Gastroesophageal sphincter (tissue), 4 donors: Measurements from ENCODE around the gene RFTN1. TPM values are rescaled to one million over a fixed set of nuclear protein-coding genes. Genes with fewer than 3 reads are reported as not detected.

Experiments
- ATAC-seq: fragments of 150-250 bp; one replicate; pipeline ENCODE4 v1.9.1; 2016; ENCODE audit warnings: mild to moderate bottlenecking, moderate library complexity
- H3K27ac ChIP-seq, 4 donors: fragments of 200-600 bp; sonication (generic) in 3 of 4; 1 replicate in 3 of 4; 2 replicates in 1 of 4; pipeline ENCODE4 v1.5.1; 2016 to 2019
- H3K27me3 ChIP-seq: fragments of 200-600 bp; sonication (generic); one replicate; pipeline ENCODE4 v1.5.1; 2019
- H3K36me3 ChIP-seq, 2 donors: fragments of 200-600 bp; sonication (generic); one replicate each; pipeline ENCODE4 v1.5.1; 2019; ENCODE audit warnings: control low read depth in 1 of 2
- H3K4me1 ChIP-seq, 3 donors: fragments of 200-600 bp; sonication (generic); 1 replicate in 2 of 3; 2 replicates in 1 of 3; pipeline ENCODE4 v1.5.1; 2016 to 2019; ENCODE audit warnings: control low read depth in 2 of 3
- H3K4me3 ChIP-seq, 2 donors: fragments of 200-600 bp; sonication (generic); one replicate each; pipeline ENCODE4 v1.5.1; 2019; ENCODE audit warnings: mild to moderate bottlenecking in 1 of 2, moderate library complexity in 1 of 2
- H3K9me3 ChIP-seq, 3 donors: fragments of 200-600 bp; sonication (generic); one replicate each; pipeline ENCODE4 v1.5.1; 2017 to 2019; ENCODE audit warnings: control low read depth in 2 of 3
- EP300 ChIP-seq: sonication (generic); formaldehyde crosslinking; IDR thresholded peaks from one replicate; pipeline ENCODE4 v1.6.1; 2017; ENCODE audit warnings: antibody characterized with exemption, mild to moderate bottlenecking
- POLR2A ChIP-seq, 2 donors: fragments of 450-650 bp; IDR thresholded peaks; one replicate each; pipeline ENCODE4 v1.6.1; 2017; ENCODE audit warnings: antibody characterized with exemption in 2 of 2, mild to moderate bottlenecking in 2 of 2, moderate library complexity in 1 of 2
- POLR2AphosphoS5 ChIP-seq: sonication (generic); formaldehyde crosslinking; IDR thresholded peaks from one replicate; pipeline ENCODE4 v1.6.1; 2017; ENCODE audit warnings: antibody characterized with exemption
- WGBS, 2 donors: methylation state at CpG; one replicate each; pipeline ENCODE4 v1.1.5; 2018; ENCODE audit warnings: low coverage in 1 of 2; 5-methylcytosine and 5-hydroxymethylcytosine counted together
- total RNA-seq, 4 donors: library from RNA; depleted of rRNA; stranded (reverse); fragments of >200 nt; gene quantifications; one replicate each; pipeline ENCODE4 v1.1.0, GENCODE V29; 2016
- TF ChIP-seq, protein P1 (sequence below), 4 experiments: fragments of 200-600 bp in 2 of 4; fragments of 450-650 bp in 2 of 4; sonication (generic) in 1 of 4; IDR thresholded peaks; one replicate each; pipeline ENCODE4 v1.5.1; 2017 to 2019; ENCODE audit warnings: antibody characterized with exemption in 4 of 4, mild to moderate bottlenecking in 2 of 4, moderate library complexity in 2 of 4

The RFTN1 gene
- total RNA-seq, 4 donors from 2014 or later = 30.6 to 110 (median 68.2) TPM

DNA sequence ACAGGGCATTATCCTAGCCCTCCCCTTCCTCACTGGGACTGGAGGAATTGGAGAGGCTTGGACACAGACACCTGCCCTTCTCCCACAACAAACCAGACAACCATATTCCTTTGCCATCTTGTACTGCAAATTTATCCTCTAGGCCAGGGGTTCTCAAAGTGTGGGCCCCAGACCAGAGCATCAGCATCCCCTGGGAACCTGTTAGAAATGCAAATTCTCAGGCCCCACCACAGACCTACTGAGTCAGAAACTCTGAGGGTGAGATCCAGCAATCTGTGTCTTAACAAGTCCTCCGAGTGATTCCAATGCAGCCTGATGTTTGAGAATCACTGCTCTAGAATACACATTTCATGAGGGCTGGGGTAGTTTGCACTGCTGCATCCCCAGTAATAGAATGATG is 133.1 kb downstream of the RFTN1 start:
- 100% methylated on average over 1 of the region's 1 CpG; no CpG with 5 or more reads in 1 of the 2 donors for WGBS, 2 donors
- no peak overlapping the region for H3K4me3 ChIP-seq
- no peak for TF ChIP-seq EP300
- H3K27ac ChIP-seq = peak overlapping the region in 1 of 4 donors; percentile 28
- no peaks in the 10 kb centered on the region for H3K27me3 ChIP-seq
- H3K4me1 ChIP-seq = peaks cover 0 to 64% (median 3%) of the 10 kb centered on the region in 3 donors
- no peak for ATAC-seq
- no peaks in the 10 kb centered on the region for H3K9me3 ChIP-seq
- H3K36me3 ChIP-seq = no peaks in the 10 kb centered on the region

DNA sequence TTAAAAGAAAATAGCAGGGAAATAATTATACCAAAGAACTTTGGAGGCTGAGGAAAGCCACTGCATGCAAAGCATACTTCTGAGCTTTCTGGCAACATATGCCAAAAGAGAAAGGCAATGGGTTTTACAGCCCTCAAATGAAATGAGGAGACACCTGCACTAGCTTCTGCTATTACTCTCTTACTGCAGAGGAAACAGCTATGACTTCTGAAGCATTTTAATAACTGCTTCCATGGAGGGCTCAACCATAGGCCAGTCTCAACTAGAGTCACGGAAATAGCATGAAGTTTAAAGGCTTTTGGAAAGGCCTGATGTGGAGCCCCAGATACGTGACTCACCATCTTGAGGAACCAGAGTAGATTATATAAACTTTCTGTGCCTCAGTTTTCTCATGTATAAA is 133.7 kb downstream of the RFTN1 start:
- Histone ChIP-seq H3K27ac (peak overlapping the region in 1 of 4 donors; percentile 88), H3K36me3 (no peaks in the 10 kb centered on the region)

DNA sequence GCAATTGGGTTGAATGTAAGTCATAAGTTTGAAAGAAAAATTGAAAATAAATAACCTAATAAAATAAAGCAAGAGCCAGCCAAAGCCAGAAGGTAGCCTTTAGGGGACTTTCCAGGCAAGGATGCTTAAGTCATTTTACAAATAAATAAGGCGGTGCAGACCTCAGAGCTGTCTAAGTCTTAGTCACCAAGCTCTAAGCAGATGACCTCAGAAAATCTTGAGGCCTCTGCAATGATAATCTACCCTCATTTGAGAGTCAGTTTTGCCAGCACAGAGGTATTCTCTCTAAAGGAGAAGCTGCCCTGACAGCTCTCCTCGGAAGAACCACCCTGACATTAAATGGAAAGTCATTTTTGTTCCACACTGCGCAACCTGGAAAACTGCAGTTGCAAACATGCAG is 134.6 kb downstream of the RFTN1 start:
- Histone ChIP-seq H3K4me1 (peaks cover 0 to 66% (median 13%) of the 10 kb centered on the region in 3 donors), H3K27me3 (no peaks in the 10 kb centered on the region), H3K36me3 (no peaks in the 10 kb centered on the region), H3K9me3 (no peaks in the 10 kb centered on the region), H3K4me3 (no peak overlapping the region), H3K27ac (peak overlapping the region in 3 of 4 donors; percentile 78 to 88 (median 85))
- no peak for ATAC-seq
- 38% methylated on average over 1 of the region's 3 CpGs; no CpG with 5 or more reads in 1 of the 2 donors for WGBS, 2 donors
- no peak for TF ChIP-seq EP300
- no peak for TF ChIP-seq POLR2A (IDR thresholded peaks at IDR 0.05)
- TF ChIP-seq, protein P1, sequence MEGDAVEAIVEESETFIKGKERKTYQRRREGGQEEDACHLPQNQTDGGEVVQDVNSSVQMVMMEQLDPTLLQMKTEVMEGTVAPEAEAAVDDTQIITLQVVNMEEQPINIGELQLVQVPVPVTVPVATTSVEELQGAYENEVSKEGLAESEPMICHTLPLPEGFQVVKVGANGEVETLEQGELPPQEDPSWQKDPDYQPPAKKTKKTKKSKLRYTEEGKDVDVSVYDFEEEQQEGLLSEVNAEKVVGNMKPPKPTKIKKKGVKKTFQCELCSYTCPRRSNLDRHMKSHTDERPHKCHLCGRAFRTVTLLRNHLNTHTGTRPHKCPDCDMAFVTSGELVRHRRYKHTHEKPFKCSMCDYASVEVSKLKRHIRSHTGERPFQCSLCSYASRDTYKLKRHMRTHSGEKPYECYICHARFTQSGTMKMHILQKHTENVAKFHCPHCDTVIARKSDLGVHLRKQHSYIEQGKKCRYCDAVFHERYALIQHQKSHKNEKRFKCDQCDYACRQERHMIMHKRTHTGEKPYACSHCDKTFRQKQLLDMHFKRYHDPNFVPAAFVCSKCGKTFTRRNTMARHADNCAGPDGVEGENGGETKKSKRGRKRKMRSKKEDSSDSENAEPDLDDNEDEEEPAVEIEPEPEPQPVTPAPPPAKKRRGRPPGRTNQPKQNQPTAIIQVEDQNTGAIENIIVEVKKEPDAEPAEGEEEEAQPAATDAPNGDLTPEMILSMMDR (IDR thresholded peaks at IDR 0.05) = no peak
- no peak for TF ChIP-seq POLR2AphosphoS5

More for the DNA sequence above, 133.7 kb downstream of the RFTN1 start:
- no peaks in the 10 kb centered on the region for H3K9me3 ChIP-seq
- H3K27me3 ChIP-seq = no peaks in the 10 kb centered on the region
- no peak overlapping the region for H3K4me3 ChIP-seq
- TF ChIP-seq, protein P1 (IDR thresholded peaks at IDR 0.05) = no peak
- no peak for TF ChIP-seq POLR2A (IDR thresholded peaks at IDR 0.05)
- no peak for TF ChIP-seq POLR2AphosphoS5
- TF ChIP-seq EP300 = no peak
- peaks cover 0 to 64% (median 6%) of the 10 kb centered on the region in 3 donors for H3K4me1 ChIP-seq
- no peak for ATAC-seq
- 50 to 81% methylated on average over 2 of the region's 2 CpGs for WGBS, 2 donors

DNA sequence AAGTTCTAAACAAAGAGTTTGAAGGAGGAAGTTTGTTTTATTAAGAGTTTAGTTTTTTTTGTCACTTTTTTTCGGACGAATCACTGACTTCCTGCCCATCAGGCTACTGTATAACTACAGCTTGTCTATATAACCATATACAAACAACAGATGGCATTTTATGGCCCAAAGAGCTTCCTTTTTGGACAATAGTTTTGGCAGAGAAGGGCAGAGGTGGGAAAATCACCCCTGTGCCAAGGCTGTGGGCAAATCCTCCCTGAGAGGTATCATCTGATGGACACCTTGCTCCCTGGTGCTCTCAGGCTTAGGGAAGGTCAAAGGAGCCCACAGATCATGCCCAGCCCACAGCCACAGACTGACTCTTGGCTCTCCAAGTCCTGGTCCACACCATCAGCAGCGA is 135.1 kb downstream of the RFTN1 start:
- Histone ChIP-seq H3K4me3 (no peak overlapping the region), H3K27me3 (no peaks in the 10 kb centered on the region), H3K27ac (peak overlapping the region; percentile 21 to 88 (median 82)), H3K4me1 (peaks cover 0 to 71% (median 18%) of the 10 kb centered on the region in 3 donors), H3K36me3 (no peaks in the 10 kb centered on the region), H3K9me3 (no peaks in the 10 kb centered on the region)
- 40 to 84% methylated on average over 1 to 3 of the region's 3 CpGs for WGBS, 2 donors
- no peak for ATAC-seq
- TF ChIP-seq POLR2AphosphoS5 = no peak
- no peak for TF ChIP-seq EP300
- TF ChIP-seq, protein P1 (IDR thresholded peaks at IDR 0.05) = no peak
- no peak for TF ChIP-seq POLR2A (IDR thresholded peaks at IDR 0.05)

DNA sequence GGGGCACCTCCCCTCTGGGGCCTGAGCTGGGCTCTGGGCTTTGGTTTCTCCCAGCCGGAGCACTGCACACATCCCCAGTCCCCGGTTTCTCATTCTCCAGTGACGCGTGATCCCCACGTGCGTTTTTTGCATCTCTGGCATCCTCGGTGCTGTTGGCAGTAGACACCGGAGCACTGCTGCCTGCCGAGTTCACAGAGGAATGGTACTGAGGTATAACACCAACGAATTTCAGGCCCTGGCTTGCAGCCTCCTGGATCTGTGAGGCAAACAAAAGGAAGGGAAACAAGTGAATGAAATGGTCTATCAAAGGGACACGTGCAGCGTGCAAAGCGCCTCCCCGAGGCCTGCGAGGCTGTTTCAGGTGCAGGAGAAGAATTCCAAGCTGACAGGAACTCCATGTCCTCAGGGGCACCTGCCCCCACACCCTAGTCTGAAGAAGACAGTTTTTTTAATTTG is 135.6 kb downstream of the RFTN1 start:
- Histone ChIP-seq H3K36me3 (no peaks in the 10 kb centered on the region), H3K27ac (peak overlapping the region; percentile 62 to 88 (median 82)), H3K27me3 (no peaks in the 10 kb centered on the region), H3K9me3 (no peaks in the 10 kb centered on the region), H3K4me1 (peaks cover 0 to 76% (median 24%) of the 10 kb centered on the region in 3 donors), H3K4me3 (no peak overlapping the region)
- ATAC-seq = peak; percentile 77
- 40 to 42% methylated on average over 1 to 5 of the region's 15 CpGs for WGBS, 2 donors
- no peak for TF ChIP-seq POLR2AphosphoS5
- no peak for TF ChIP-seq POLR2A (IDR thresholded peaks at IDR 0.05)
- TF ChIP-seq, protein P1 (IDR thresholded peaks at IDR 0.05) = peak in 2 of 4 experiments; percentile 35 to 43
- TF ChIP-seq EP300 = no peak
